GM19239 (cell line): ENCODE measurements around the gene ZNF407.
A peak's percentile ranks its signal among the peaks of the same experiment; 100 is the strongest.

Source experiments
- DNase-seq: peaks from one replicate; pipeline ENCODE4 v3.0.0; 2011; ENCODE audit warnings: low spot score; ENCODE audit not compliant: insufficient read length
- FAIRE-seq: peaks from 2 replicates; lab custom pipeline; 2011; peaks lifted over from hg19 to GRCh38; lab: Jason Lieb, UNC

ZNF407 gene

DNA sequence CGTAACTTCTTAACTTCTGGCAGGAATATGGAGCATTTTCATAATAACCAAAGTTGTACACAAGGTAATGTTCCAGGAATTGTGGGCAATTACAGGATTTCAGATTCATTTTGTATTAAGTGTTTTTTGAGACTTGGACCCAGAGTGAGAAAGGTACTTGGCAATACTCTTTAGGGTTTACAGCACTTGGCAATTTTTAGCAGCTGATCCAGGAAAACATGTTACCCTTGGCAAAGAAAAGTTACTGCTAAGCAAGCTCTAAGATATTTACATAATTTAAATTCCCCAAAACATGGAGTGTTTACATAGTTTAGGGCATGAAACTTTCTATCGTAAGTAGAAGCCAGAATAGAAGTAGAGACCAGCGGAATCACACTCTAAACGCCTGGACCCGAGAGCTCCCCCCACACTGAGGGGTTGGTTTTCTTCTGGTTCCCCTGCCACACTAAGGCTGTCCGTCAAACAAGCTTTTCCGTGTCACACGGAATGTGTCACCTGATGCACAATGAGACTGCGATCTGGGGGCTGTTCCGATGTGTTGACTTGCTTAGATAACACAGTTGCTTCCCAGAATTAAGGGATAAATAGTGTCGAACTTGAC, 434.1 kb downstream of the ZNF407 start:
- FAIRE-seq = no peak
- DNase-seq = no peak

DNA sequence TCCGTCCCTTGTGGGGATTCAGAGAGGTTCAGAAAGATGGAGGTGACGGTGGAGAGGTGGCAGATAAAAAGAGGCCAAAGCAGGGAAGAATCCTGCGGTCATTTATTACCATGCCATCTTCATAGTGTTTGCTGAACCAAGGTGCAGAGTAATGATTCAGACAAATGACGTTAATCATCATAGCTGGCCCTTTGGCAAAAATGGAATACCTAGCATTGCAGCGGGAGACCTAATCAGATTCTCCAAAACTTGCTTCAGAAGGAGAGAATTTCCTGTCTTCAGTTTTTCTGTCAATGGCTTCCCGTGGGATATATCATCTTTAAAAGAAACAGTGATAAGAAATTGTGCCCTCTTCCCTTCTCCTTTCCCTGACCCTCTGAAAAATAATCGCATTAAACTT, 435.8 kb downstream of the ZNF407 start:
- FAIRE-seq (no peak), DNase-seq (no peak)

DNA sequence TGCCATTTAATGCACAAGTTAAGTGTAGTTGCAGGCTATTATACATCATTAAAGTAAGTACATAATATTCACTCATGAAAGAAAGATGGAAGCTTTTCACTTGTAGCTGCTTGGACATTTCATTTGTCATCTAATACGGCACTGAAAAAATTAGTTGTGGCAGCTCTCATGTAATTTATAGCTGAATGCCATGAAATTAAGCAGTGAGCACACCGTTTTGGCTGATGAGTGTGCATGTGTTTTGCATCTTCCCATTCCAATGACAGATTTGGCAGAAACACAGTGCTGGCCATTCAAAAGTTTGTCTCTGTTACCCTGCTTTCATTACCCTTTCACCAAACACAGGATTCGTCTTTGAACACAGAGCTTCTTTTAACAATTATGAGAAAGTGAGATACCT, 437.3 kb downstream of the ZNF407 start:
- FAIRE-seq (no peak), DNase-seq (no peak)

DNA sequence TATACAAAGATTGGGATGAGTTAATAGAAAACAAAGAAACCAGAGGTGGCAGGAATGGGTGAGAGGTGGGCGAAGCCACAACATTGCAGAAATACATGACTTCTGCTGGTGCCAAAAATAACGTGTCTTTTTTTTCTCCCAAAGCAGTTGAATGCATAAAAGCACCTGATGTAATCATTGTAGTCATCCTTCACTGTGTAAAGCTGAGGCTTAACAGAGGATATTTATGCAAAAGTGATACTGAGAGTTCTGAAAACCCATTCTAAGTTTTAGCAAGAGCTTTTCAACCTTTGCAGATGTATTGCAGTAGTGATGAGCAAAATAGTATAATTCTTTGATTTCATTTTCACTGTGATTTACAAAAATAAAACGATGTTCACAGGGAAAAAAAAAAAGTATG, 438.3 kb downstream of the ZNF407 start:
- DNase-seq (no peak), FAIRE-seq (no peak)

DNA sequence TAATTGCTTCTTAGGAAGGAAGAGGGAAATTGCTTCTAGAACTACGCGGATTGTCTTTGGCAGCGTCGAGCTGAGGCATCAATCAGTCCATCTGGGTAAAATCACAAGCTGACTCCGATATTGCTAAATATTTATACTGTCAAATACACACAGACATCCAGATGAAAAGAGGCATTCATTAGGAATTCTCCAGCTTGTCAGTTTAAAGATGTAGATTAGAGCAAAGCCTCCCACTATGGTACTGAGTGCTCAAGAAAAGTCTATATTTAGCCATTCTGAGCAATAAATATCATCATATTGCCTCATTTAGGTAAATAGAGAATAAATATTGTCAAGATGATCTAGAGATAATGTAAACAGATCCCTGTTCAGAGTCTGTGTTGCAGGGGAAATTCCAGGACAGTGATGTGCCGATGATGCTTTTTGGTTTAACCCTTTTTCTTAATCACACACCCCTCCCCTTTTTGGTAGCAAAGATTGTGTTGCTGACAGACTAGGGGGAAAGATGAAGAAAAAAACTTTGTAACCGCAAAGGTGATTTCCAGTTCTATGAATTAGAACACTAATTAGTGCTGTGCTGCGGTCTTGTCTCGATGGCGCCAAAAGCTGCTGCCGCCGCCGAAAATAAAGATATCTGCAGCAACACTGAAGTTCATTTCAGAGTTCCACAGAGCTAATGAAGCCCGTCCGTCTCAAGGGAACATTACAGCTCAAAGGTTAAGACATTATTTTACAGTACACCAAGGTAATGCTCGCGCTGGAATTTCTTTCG, 439.4 kb downstream of the ZNF407 start:
- DNase-seq (no peak), FAIRE-seq (no peak)

DNA sequence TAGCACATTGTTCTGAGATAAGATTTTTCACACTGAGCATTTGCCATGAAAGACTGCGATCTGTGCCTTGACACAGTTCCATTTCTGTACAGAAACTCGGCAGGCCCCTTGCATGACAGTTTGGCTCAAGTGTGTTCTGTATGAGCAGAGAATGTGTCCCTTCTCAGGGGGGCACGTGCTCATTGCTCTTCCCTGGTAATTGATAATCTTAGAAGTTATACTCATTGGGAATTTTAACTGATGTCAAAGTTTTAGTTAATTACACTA, 440.0 kb downstream of the ZNF407 start:
- no peak for FAIRE-seq
- DNase-seq = no peak

DNA sequence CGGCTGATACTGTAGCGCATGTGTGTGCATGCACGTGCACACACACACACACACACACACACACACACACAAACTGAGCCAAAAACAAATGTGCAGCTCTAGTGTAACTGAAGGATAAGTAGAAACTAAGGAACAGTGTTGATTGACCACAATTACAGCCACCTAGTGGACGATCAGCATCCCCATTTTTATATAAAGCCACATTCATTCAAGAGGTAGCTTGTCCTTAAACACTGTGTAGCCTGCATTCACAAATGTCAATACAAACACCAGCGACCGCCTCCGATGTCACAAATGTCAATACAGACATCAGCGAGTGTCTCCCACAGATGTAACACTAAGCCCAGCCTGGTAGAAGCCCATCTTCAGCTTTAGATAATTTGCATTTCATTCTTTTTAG, 443.9 kb downstream of the ZNF407 start:
- FAIRE-seq (peak; percentile 37), DNase-seq (no peak)

DNA sequence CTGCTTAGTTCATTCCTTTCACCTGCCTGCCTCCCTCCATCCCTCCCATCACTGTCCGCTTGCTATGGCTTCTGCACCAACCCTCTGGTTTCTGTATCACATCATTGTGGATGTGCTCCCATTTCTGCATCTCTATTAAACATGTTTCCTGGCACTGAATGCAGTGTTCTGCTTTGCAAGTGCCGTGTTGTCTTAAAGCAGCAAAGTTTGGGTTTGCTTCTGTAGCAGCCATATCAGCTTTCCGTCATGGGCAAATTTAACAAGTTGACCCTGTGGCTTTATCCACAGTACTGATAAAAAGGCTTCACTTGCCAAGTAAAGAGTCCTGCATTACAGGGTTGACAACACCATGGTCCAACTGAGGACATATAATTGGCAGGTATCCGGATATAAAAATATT, 445.8 kb downstream of the ZNF407 start:
- no peak for FAIRE-seq
- DNase-seq = no peak

DNA sequence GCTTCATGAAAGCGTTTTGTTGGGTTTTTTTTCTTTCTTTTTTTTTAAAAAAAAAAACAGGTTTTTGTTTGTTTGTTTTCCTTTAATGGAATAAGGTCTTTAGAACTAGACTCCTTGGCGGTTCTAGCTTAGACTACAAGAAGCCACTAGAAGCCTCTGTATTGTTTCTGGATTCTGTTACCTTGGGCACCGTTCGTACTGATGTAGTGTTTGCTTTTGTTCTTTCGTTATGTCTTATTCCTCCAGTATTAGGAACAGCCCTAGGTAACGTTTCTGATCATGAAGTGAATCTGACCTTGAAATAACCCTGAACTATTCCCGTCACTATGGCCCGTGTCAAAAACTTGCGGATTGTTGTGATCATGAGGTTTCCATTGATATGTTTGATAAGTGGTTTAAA, 446.6 kb downstream of the ZNF407 start:
- FAIRE-seq (peak; percentile 14), DNase-seq (no peak)

DNA sequence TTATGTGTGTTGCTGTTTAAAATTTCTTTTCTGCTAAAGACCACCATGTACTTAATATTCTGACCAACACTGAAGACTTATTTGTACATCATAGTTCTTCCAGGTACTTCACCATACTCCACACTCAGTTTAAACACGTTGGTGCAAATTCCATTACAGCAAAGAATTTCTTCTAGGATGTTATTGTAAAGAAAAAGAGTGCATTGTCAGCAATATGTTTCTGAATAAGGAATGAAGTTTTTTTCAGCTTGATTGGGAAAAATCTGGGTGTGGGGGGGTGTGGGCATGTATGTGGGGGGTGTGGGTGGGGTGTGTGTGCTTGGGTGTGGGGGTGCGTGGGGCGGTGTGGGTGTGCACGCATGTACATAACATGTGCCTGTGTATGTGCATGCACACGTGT, 447.1 kb downstream of the ZNF407 start:
- no peak for DNase-seq
- FAIRE-seq = no peak

DNA sequence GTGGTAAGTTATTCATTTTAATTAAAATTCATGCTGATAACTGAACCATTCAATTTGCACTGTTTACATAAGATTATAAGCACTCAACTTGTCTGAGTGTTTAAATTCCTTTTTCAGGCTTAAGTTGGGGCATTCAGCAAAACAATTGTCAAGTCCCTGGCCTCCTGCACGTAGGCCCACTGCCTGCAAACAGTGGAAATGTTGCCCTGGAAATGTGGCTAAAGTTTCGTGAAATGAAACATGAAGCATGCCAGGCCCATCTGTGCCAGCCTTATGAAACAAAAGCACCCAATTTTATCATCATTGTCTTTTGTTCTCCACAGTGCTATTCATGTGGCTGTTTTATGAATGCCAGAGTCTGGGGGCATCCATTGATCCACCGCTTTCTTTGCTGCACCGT, 447.6 kb downstream of the ZNF407 start:
- FAIRE-seq (no peak), DNase-seq (no peak)

DNA sequence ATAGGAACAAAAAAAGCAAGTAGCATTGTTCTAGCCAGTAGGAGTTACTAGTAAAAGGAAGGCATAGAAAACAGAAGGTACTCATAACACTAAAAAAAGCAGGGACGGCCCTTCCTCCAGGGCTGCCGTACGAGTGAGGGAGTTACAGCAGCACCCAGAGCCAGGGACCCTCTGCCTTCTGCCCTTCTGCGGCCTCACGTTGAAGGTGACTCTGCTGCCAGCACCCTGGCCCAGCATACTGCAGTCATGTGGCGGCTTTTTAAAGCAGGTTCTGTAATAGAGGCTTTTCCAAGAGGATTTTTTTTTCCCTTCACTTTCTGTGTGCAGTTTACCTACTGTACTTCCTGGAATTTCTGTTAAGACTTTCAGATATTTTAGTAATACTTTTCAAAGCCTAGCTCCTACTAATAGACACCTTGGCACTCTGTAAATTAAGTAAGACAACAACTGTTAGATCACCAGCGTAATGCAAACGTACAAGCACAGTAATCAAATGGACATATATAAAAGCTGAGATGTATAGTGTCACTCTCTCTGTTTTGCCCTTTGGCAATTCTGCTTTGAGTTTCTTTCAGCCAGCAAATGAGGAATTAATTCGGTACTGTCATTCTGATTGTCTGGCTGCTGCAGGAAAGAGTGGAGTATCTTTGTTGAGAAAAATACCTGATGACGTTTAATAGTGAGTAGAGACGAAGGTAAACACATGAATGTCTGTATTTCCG, 449.7 kb downstream of the ZNF407 start:
- FAIRE-seq (no peak), DNase-seq (no peak)

DNA sequence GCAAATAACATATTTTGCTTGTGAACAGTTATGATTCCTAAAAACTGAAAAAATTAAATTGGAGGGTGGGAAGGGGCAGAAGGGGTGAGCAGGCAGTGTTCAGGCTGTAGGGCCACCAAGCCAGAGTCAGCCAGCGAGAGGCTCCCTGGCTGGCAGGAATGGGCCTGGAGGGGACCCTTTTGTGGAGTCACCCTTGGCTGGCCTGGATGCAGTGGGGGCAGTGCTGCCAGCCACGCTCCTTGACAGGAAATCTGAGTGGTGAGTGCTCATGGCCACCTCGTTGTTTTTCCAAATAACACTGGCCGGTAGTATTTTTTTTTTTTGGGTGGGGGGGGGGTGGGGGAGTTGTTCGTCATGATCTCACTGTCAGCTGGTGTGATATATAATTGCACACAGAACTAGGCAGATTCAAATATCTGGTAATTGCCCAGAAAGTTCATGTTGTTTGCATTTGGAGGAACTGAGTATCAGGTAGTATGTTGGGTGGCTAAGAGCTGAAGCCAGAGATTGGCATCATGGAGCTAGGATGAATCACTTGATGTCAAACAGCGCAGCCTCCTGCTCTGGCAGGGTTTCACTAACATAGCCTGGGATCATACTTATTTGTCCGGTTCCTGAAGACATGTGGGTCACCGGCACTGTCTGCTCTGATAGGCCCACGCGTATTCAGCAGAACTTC, 451.2 kb downstream of the ZNF407 start:
- FAIRE-seq = no peak
- no peak for DNase-seq

DNA sequence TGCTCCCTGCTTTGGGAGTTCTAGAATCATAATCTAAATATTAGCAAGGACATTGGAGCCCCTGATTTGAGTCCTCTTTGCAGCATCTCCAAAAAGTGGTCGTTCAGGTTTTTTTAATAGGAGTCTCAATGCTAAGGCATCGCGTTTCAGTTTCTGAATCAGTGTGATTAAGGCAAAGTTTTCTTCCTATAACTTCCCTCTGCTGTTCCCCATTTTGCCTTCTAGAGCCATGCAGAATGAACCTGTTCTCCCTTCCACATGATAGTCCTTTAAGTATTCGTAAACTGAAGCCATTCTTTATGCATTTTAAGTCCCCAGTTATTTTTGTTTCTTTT, 451.8 kb downstream of the ZNF407 start:
- DNase-seq (no peak), FAIRE-seq (no peak)

DNA sequence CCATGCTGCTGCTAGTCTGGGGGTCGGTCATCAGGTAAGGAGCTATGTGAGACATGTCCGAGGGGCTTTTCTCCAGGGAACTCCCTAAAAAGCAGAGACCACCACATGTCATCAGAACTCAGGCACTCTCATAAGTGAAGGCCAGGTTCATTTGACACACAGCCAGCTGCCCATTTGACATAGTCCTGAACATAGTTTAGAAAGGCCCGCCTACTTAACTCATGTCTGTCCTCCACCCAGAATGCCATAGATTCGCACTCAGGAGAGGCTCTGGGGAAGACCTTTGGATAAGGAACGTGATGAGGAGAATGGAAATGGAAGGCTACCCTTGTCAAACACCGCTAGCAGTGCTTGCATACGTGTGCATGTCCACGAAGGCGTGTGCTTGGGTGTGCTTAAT, 454.1 kb downstream of the ZNF407 start:
- DNase-seq (no peak), FAIRE-seq (no peak)

DNA sequence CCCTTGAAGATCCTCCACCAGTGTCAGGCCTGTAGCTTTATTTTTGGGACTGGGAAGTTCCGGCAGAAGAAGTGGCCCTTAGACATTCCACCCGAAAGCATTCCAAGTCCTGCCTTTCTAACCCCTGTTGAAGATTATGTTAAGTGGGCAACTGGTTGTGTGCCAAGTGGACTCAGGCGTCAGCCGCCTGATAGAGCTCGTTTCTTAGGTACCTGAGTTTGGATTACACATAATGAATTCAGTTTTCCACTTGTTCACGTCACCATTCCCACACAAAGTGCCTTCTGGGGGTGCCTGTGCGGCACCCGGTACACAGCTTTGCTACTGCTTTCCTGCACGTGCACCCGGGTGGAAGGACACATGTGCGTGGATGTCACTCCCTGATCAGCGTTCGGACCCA, 454.8 kb downstream of the ZNF407 start:
- DNase-seq (no peak), FAIRE-seq (no peak)

DNA sequence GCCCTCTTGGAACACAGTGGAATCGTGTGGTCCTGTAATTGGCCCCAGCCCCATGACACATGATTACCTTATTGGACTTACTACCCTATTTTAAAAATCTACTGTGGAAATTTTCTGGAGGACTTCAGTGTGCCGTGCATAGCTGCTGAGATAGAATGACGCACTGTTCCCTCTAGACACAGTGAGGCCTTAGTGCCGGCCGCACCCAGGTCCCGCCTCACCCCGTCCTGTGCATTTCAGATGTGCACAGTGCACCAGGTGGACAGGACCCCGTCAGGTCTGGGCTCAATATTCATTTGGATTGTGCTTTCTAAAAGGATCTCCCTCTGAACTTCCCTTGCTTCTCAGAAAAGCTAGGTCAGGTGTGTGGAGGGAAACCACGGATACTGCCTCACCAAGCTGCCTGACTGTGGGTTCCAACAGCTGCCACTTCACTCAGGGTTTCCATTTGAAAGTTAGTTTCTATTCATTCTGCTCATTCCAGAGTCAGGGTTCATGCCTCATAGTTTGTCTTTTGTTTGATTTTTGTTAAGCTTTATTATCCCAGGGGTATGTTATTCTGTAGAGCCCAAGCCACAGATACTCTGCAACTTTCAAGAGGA, 455.5 kb downstream of the ZNF407 start:
- FAIRE-seq (no peak), DNase-seq (no peak)

DNA sequence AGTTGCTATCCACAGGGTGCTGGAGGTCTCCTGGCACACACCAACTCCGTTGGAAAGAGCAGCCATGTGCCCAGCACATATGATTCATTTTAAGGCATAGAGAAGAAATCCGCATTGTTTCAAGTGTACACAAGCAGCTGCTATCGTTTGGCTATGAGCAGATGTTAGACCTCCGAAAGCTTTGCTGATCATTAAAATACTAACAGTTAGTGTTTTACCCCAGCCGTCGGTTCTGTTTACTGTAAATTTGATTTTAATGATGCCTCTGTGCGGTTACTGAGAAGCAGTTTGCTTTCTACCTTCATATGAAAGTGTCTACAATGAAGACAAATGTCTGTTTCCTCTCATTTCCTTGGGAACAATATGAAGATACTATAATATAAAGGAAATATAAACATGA, 456.4 kb downstream of the ZNF407 start:
- no peak for DNase-seq
- FAIRE-seq = no peak

DNA sequence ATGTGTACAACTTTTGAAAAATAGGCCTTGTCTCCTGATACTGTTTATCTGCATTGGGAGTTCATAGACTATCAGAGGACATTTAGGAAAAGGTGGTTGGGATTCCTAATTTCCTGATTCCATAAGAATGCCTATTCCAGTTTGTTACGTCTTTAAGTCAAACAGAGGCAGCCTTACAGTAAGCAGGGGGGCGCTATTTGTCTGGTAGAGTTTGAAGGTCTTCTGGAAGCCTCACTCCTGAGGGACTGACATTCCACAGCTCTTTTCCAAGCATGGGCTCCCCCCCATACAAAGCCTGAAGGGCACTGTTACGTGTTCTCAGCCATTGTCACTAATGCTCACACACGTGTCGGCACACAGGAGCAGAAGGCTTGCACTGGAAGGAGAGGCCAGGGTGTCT, 456.9 kb downstream of the ZNF407 start:
- DNase-seq = no peak
- no peak for FAIRE-seq

DNA sequence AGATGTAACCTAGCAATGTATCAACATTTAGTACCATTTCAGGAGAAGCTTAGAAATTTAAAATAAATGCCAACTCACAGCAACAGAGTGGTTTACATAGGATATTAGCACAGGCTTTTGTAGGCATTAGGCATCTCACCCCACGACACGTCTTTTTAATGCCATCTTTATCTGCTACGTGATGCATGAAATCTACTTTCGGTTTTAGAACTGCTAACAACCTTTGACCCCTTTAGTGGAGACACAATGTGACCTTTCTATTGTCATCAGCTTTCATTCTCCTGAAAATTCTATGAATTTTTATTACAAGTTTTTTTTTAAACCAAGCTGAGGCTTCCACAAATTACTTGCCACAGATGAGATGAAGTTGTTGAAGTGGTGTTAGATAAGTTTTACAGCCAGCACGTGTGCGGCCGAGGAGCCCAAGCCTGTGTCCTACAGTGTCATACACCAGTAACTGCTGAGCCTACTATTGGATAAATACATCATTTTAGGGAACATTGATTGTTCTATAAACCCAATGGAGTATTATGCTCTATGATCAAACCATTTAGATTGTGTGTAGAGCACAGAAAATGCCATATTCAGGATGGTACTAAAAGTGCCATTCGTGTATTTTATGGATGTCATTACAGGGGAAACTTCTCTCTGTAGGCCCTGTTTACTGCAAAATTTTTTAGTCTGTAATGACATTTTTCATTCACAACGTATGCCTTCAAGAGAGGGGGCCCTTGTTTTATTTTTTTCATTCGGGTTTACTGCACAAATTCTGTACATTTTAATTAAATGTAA, 459.7 kb downstream of the ZNF407 start:
- peak; percentile 37 for FAIRE-seq
- no peak for DNase-seq
